BJ (cell line): ENCODE measurements around the gene SMCO1. TPM values are rescaled to one million over a fixed set of nuclear protein-coding genes. Genes with fewer than 3 reads are reported as not detected.
"Not testable (repeated sequence)": the region's sequence is repeated elsewhere in the genome, so short reads cannot be mapped to it uniquely, and the experiment has no call there.

ENCODE experiments used
- CTCF ChIA-PET: fragments of 350-600 bp; formaldehyde crosslinking; extraction: SDS; loops from one replicate; lab custom pipeline; 2021; ENCODE audit warnings: antibody characterized with exemption, inconsistent platforms; lab: Yijun Ruan, JAX
- POLR2A ChIA-PET: fragments of 300-600 bp; sonication (Branson Sonifier 250); formaldehyde crosslinking; extraction: SDS; loops from one replicate; lab custom pipeline; 2021; ENCODE audit warnings: antibody characterized with exemption; lab: Charles Lee
- DNase-seq: peaks from one replicate; pipeline ENCODE4 v3.0.0-alpha.2; 2011; ENCODE audit warnings: low read depth
- H3K27me3 ChIP-seq: 2 replicates; pipeline ENCODE4 v1.6.0; 2011; ENCODE audit warnings: low read length; ENCODE audit not compliant: control insufficient read depth, insufficient read depth
- H3K36me3 ChIP-seq: 2 replicates; pipeline ENCODE4 v1.5.1; 2011; ENCODE audit warnings: low read length; ENCODE audit not compliant: control insufficient read depth, insufficient read depth
- H3K4me3 ChIP-seq: 2 replicates; pipeline ENCODE4 v1.5.1; 2011; ENCODE audit warnings: low read depth, mild to moderate bottlenecking, control low read depth, low read length
- CTCF ChIP-seq: IDR thresholded peaks from 2 replicates; pipeline ENCODE4 v1.5.1; 2011; ENCODE audit warnings: low read depth, mild to moderate bottlenecking, control low read depth, inconsistent platforms, low read length, moderate library complexity; ENCODE audit not compliant: insufficient read depth
- polyA plus RNA-seq: library from polyadenylated mRNA; depleted of rRNA; stranded (reverse); fragments of >200 nt; gene quantifications from 2 replicates; pipeline ENCODE4 v1.2.3, GENCODE V29; 2011

SMCO1 gene
- polyA plus RNA-seq, 1 experiment, result not detected

- Histone ChIP-seq H3K4me3 (no peak overlapping the region), H3K27me3 (no peaks in the 10 kb centered on the region), H3K36me3 (no peaks in the 10 kb centered on the region)
- no peak for DNase-seq
- TF ChIP-seq CTCF, result no peak
- ChIA-PET POLR2A (no interaction called here), CTCF (interaction anchor here (0.7 to 1.2 kb wide), 2 partner anchors 35 to 285 kb away, joined by 3 read pairs; no protein-coding TSS in a partner anchor)
Measured at GRCh38 chr3:196504556-196504955, 10.6 kb downstream of the SMCO1 start.

GRCh38 chr3:196504077-196504398, 11.1 kb downstream of the SMCO1 start:
- CTCF ChIA-PET, result interaction anchor here (0.7 to 1.2 kb wide), 3 partner anchors 35 to 285 kb away, joined by 3 read pairs; no protein-coding TSS in a partner anchor
- H3K27me3 ChIP-seq, POLR2A ChIA-PET, DNase-seq, H3K36me3 ChIP-seq: not testable (repeated sequence)
- H3K4me3 ChIP-seq, result peak overlapping the region; percentile 85

GRCh38 chr3:196503196-196504076, 11.7 kb downstream of the SMCO1 start, which contains the start of gene RNF168:
Gene RNF168 (minus strand): TSS chr3:196503768. CDS start chr3:196503173, 595 bp downstream.
- no peaks in the 10 kb centered on the region for H3K27me3 ChIP-seq
- no peaks in the 10 kb centered on the region for H3K36me3 ChIP-seq
- POLR2A ChIA-PET, result no interaction called here
- CTCF ChIA-PET, result interaction anchor here (0.7 to 1.0 kb wide), 2 partner anchors 59 to 284 kb away, joined by 3 read pairs; no protein-coding TSS in a partner anchor
- DNase-seq, result peak; percentile 68
- no peak for TF ChIP-seq CTCF
- peak within 1 kb of the TSS; percentile 85 for H3K4me3 ChIP-seq

- ChIA-PET POLR2A (no interaction called here), CTCF (no interaction called here)
- no peaks in the 10 kb centered on the region for H3K36me3 ChIP-seq
- TF ChIP-seq CTCF, result no peak
- peak overlapping the region; percentile 85 for H3K4me3 ChIP-seq
- H3K27me3 ChIP-seq, result no peaks in the 10 kb centered on the region
- DNase-seq, result peak; percentile 43
Measured at GRCh38 chr3:196502775-196503195, 12.4 kb downstream of the SMCO1 start.

GRCh38 chr3:196501316-196502044, 13.7 kb downstream of the SMCO1 start:
- ChIA-PET CTCF (interaction anchor here (0.6 to 1.8 kb wide), 2 partner anchors 107 to 248 kb away, joined by 3 to 6 read pairs; no protein-coding TSS in a partner anchor), POLR2A (no interaction called here)
- Histone ChIP-seq H3K27me3 (no peaks in the 10 kb centered on the region), H3K36me3 (no peaks in the 10 kb centered on the region), H3K4me3 (peak overlapping the region; percentile 85)
- TF ChIP-seq CTCF, result no peak
- no peak for DNase-seq
